GM20431 (cell line): ENCODE results near the gene LZIC.

Experiments used
- in situ Hi-C: fragments of 300-500 bp; cut with MseI, MboI; formaldehyde crosslinking; loops from one replicate; pipeline ENCODE4 v1.15.0; 2020; ENCODE audit warnings: low sequenced_read_pairs; ENCODE audit not compliant: unreplicated experiment

The LZIC gene

GRCh38 chr1:9912264-9912936 is 30.8 kb downstream of the LZIC start:
- in situ Hi-C loops, result no loop called here

- in situ Hi-C loops, result no loop called here
These were observed 32.6 kb downstream of the LZIC start for GRCh38 chr1:9910423-9911178.

- in situ Hi-C loops, result no loop called here
These were observed 33.1 kb downstream of the LZIC start, which contains the start of gene CTNNBIP1 for GRCh38 chr1:9910076-9910422. Gene CTNNBIP1 (minus strand): TSS chr1:9910269. CDS start chr1:9872064, 38,205 bp downstream.

- in situ Hi-C loops, result no loop called here
These were observed 33.8 kb downstream of the LZIC start for GRCh38 chr1:9909234-9910046.

- in situ Hi-C loops, result no loop called here
These were observed 34.3 kb downstream of the LZIC start for GRCh38 chr1:9908871-9909233.

GRCh38 chr1:9907441-9907840 is 35.8 kb downstream of the LZIC start:
- in situ Hi-C loops, result no loop called here

GRCh38 chr1:9906466-9906865 is 36.7 kb downstream of the LZIC start:
- in situ Hi-C loops, result no loop called here

DNA sequence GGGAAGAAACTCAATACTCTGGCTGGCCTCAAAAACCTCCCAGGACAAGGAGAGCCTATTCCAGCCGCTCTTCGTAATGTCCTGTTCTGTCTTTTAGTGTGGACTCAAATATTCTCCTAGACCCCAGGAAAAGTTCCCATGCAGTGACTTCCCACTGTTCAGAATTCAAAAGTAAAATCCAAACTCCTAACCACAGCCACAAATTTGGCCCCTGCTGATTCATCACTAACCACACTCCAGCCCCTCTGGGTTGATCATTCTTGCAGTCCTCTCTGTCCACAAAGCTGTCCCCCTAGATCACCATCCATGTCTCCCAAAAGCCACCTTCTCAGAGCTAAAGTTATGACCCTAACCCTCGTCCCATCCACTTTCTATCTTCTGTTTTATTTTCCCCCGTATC is 38.2 kb downstream of the LZIC start:
- in situ Hi-C loops, result no loop called here

GRCh38 chr1:9904596-9904995 is 38.6 kb downstream of the LZIC start:
- in situ Hi-C loops, result no loop called here

DNA sequence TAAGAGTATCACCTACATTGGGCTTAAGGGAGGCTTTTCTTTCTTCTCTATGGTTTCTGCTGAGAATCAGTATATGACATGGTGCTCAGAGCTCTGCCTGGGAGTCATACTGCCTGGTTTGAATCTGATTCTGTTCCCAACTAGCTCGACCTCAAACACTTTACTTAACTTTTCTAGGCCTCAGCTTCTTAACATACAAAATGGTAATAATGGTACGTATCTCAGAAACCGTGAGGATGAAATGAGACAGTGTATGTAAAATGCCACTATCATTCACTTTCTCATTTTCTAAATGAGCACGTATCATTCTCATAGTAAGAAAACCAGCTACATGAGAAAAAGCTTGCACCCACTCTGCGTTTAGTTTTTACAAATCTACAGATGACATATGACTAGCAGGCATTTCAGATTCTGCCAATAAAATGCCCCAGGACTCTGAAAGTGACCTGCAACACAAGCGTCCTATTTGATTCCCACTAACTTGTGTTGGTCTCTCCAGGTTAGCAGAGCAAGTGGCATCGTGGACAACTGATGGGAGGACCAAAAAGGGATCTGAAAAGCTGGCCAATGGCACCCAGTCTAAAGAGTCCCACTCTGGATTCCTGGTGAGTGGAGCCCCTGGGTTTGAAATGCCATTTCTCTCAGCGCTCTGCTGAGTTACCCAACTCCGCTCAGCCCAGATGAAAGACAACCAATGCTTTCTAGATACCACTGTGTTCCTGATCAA is 39.2 kb downstream of the LZIC start:
- in situ Hi-C loops, result no loop called here

DNA sequence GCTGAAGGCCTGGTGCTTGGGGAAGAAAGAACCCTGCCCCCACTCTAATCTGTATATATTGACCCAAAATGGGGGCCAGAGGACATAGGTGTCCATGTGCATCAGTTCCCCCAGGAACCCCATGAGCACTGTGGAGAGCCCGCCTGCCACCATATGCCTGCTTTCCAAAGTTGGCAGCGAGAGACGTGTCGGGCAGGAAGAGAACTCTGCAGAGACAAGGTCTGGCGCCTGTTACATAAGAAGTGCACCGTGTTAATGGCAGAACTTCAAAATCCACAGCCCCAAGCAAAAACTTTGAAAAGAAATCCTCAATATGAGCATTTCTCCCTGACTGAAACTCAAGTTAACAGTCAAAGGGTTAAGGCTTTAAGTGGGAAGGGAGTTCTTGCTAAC is 41.1 kb downstream of the LZIC start:
- in situ Hi-C loops, result no loop called here

DNA sequence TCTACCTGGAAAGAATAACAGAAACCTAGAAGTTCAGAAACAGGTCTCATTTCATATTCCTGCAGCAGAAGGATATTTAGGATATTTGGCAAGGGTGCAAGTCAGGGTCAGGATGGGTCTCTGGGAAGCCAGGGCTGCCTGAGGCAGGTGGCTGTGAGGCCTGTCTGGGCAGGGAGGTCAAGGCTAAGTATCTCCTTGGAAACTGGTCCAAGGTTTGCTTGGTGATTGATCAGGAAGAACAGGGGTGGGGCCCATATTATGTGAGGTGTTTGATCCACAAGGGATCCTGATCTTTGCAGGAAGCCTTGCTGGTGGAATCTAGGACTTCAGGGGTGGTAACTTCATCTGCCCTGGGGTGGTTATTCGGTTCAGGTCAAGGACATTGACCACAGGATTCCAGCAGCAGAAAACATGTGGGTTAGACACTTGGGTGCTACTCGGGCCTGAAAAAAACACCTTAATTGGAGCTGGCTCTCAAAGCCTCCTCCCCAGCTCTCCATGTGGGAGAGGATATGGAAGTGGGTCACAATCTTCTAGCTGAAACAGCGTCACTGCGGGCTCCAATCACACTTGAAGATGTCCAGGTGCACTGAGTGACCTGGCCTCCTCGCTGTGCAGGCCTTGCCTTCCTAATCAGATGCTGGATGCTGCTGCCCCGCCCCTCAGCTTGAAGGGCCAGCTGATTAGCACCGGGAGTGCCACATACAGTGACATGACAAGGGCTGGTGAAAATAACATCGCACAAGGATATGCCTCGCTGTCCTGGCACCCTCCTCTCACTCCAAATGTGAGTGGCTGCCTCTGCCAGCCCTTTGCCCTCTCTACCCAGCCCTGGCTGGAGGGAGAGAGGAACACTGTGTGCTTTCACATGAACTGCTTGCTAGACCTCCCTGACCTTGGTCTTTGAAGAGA is 41.8 kb downstream of the LZIC start:
- in situ Hi-C loops, result no loop called here

GRCh38 chr1:9900142-9901043 is 42.8 kb downstream of the LZIC start:
- in situ Hi-C loops, result no loop called here

DNA sequence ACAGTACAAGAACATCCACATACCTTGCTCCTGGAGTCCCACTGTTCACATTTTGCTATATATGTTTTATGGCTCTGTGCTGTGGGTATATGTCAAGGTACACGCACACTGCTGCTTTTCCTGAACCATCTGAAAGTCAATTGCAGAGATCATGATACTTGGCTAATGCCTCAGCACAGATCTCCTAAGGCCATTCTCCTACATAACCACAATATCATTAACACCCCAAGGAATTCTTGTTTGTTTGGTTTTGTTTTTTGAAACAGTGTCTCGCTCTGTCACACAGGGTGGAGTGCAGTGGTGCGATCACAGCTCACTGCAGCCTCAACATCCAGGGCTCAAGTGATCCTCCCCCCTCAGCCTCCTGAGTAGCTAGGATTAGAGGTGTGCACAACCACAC is 49.1 kb downstream of the LZIC start:
- in situ Hi-C loops, result no loop called here

- in situ Hi-C loops, result no loop called here
These were observed 50.3 kb downstream of the LZIC start for GRCh38 chr1:9892563-9893528.

GRCh38 chr1:9891207-9891606 is 52.0 kb downstream of the LZIC start:
- in situ Hi-C loops, result no loop called here

GRCh38 chr1:9890224-9890731 is 52.9 kb downstream of the LZIC start:
- in situ Hi-C loops, result no loop called here
